SH-SY5Y (cell line): ENCODE results near the gene TTC28.

Experiments used
- GATA2 ChIP-seq: IDR thresholded peaks from 2 replicates; pipeline ENCODE4 v1.6.1; 2011; ENCODE audit warnings: mild to moderate bottlenecking, low read depth, low read length
- GATA3 ChIP-seq: IDR thresholded peaks from 2 replicates; pipeline ENCODE4 v1.6.1; 2011; ENCODE audit warnings: low read depth, mild to moderate bottlenecking, low read length, moderate library complexity

DNA sequence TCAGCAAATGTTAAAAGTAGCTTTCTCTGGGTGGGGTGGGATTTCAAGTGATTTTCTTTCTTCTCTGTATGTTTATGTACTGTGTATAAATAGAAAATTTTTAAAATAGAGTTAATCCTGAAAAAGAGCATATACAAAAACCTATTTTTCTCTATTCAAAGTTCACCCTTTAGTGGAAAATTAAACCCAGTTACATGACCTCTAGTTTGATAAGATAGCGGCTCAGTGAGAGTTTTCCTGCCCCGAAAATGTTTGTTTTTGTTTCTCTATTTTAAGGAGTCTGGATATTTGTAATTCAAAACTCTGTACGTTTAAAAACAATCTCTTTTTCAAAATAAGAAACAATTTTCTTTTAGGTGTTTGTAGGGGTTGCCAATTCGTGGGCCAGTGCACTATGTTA is 718.5 kb downstream of the TTC28 start:
- TF ChIP-seq GATA2 (no peak), GATA3 (no peak)
